ENCODE measurements around the gene NME9. TPM values are rescaled to one million over a fixed set of nuclear protein-coding genes. Genes with fewer than 3 reads are reported as not detected.

Gene NME9
- total RNA-seq, 1 donor from 2014 or later: not detected

GRCh38 chr3:138281561-138281960, 48.1 kb downstream of the NME9 start:
- DNase-seq (ENCODE audit: low spot score): no peak
- no peaks in the 10 kb centered on the region for H3K36me3 Mint-ChIP-seq (ENCODE audit: low read depth, unreplicated experiment)
- no peak for TF ChIP-seq CTCF (IDR thresholded peaks at IDR 0.05; ENCODE audit: unreplicated experiment)
- H3K27me3 Mint-ChIP-seq (ENCODE audit: unreplicated experiment): no peaks in the 10 kb centered on the region
- H3K9me3 Mint-ChIP-seq (ENCODE audit: unreplicated experiment): no peaks in the 10 kb centered on the region
- H3K4me1 Mint-ChIP-seq (ENCODE audit: unreplicated experiment): no peaks in the 10 kb centered on the region
- H3K4me3 Mint-ChIP-seq (ENCODE audit: unreplicated experiment): no peak overlapping the region
- H3K27ac Mint-ChIP-seq (ENCODE audit: unreplicated experiment): no peak overlapping the region

DNA sequence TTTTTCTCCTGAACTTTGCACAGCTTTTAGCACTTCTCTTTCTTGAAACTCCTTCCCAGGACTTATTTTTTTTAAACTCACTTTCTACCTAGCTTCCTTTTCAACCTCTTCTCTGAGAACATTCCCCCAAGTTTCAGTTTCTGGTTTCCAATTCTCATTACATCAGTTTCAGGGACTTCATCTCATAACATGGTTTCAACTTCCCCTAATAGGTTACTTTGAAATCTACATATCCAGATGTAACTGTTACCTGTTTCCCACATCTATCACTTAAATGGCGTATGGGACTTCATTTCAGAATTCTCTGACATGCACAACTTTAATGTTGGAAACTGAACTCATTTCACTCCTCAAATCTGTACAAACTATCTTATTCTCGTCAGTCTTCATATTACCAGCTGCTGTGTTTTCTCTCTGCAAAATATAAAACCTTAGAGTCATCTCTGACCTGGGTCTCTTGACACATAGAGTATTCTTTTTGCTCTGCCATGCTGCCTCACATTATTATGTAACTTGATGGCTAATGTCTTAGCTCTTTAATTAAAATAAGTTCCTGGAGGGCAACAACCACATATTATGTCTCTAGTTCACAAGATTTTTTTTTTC, 58.4 kb downstream of the NME9 start:
- Mint-ChIP-seq H3K4me1 (ENCODE audit: unreplicated experiment) (no peaks in the 10 kb centered on the region), H3K4me3 (ENCODE audit: unreplicated experiment) (no peak overlapping the region), H3K36me3 (ENCODE audit: low read depth, unreplicated experiment) (peaks cover 16% of the 10 kb centered on the region), H3K27ac (ENCODE audit: unreplicated experiment) (no peak overlapping the region), H3K27me3 (ENCODE audit: unreplicated experiment) (no peaks in the 10 kb centered on the region), H3K9me3 (ENCODE audit: unreplicated experiment) (no peaks in the 10 kb centered on the region)
- no peak for TF ChIP-seq CTCF (IDR thresholded peaks at IDR 0.05; ENCODE audit: unreplicated experiment)
- DNase-seq (ENCODE audit: low spot score): no peak

- peaks cover 16% of the 10 kb centered on the region for H3K36me3 Mint-ChIP-seq (ENCODE audit: low read depth, unreplicated experiment)
- no peaks in the 10 kb centered on the region for H3K9me3 Mint-ChIP-seq (ENCODE audit: unreplicated experiment)
- H3K27me3 Mint-ChIP-seq (ENCODE audit: unreplicated experiment): no peaks in the 10 kb centered on the region
- TF ChIP-seq CTCF (IDR thresholded peaks at IDR 0.05; ENCODE audit: unreplicated experiment): no peak
- DNase-seq (ENCODE audit: low spot score): no peak
- no peaks in the 10 kb centered on the region for H3K4me1 Mint-ChIP-seq (ENCODE audit: unreplicated experiment)
- H3K4me3 Mint-ChIP-seq (ENCODE audit: unreplicated experiment): no peak overlapping the region
- H3K27ac Mint-ChIP-seq (ENCODE audit: unreplicated experiment): no peak overlapping the region
Observed at GRCh38 chr3:138270245-138270644, 59.4 kb downstream of the NME9 start.

GRCh38 chr3:138267083-138267482, 62.6 kb downstream of the NME9 start:
- no peak for DNase-seq (ENCODE audit: low spot score)
- peaks cover under 1% of the 10 kb centered on the region for H3K27me3 Mint-ChIP-seq (ENCODE audit: unreplicated experiment)
- no peak for TF ChIP-seq CTCF (IDR thresholded peaks at IDR 0.05; ENCODE audit: unreplicated experiment)

GRCh38 chr3:138265745-138266144, 63.9 kb downstream of the NME9 start:
- H3K9me3 Mint-ChIP-seq (ENCODE audit: unreplicated experiment): no peaks in the 10 kb centered on the region
- H3K36me3 Mint-ChIP-seq (ENCODE audit: low read depth, unreplicated experiment): peaks cover 6% of the 10 kb centered on the region
- TF ChIP-seq CTCF (IDR thresholded peaks at IDR 0.05; ENCODE audit: unreplicated experiment): no peak
- no peak overlapping the region for H3K27ac Mint-ChIP-seq (ENCODE audit: unreplicated experiment)
- DNase-seq (ENCODE audit: low spot score): no peak
- no peak overlapping the region for H3K4me3 Mint-ChIP-seq (ENCODE audit: unreplicated experiment)
- H3K4me1 Mint-ChIP-seq (ENCODE audit: unreplicated experiment): no peaks in the 10 kb centered on the region
- peaks cover 3% of the 10 kb centered on the region for H3K27me3 Mint-ChIP-seq (ENCODE audit: unreplicated experiment)

More at GRCh38 chr3:138267083-138267482, 62.6 kb downstream of the NME9 start:
- Mint-ChIP-seq H3K9me3 (ENCODE audit: unreplicated experiment) (no peaks in the 10 kb centered on the region), H3K36me3 (ENCODE audit: low read depth, unreplicated experiment) (peaks cover 6% of the 10 kb centered on the region), H3K4me1 (ENCODE audit: unreplicated experiment) (no peaks in the 10 kb centered on the region), H3K27ac (ENCODE audit: unreplicated experiment) (no peak overlapping the region), H3K4me3 (ENCODE audit: unreplicated experiment) (no peak overlapping the region)
